B cell (primary cell): ENCODE results near the gene CDH13. TPM values are rescaled to one million over a fixed set of nuclear protein-coding genes. Genes with fewer than 3 reads are reported as not detected.
A peak's percentile ranks its signal among the peaks of the same experiment; 100 is the strongest.

Experiments used
- ATAC-seq: fragments of 200-7000 bp; cut with Tn5 transposase; one replicate; pipeline ENCODE4 v1.10.0; 2021; ENCODE audit warnings: low read depth, mild to moderate bottlenecking, moderate number of reproducible peaks, moderate library complexity
- CTCF ChIA-PET: fragments of 350-600 bp; sonication (Branson Sonifier 250); formaldehyde crosslinking; loops from one replicate; lab custom pipeline; 2021; ENCODE audit warnings: antibody characterized with exemption, inconsistent platforms; lab: Charles Lee
- POLR2A ChIA-PET: fragments of 350-600 bp; sonication (Branson Sonifier 250); formaldehyde crosslinking; loops from one replicate; lab custom pipeline; 2021; ENCODE audit warnings: antibody characterized with exemption; lab: Charles Lee
- DNase-seq: peaks from one replicate; pipeline ENCODE4 v3.0.0; 2013
- H2AFZ ChIP-seq: 2 replicates; pipeline ENCODE4 v1.6.1; 2012; ENCODE audit warnings: mild to moderate bottlenecking, low read depth, low read length; ENCODE audit not compliant: insufficient read depth, poor library complexity, severe bottlenecking
- H3K27ac ChIP-seq, 2 donors: 1 replicate in 1 of 2; 2 replicates in 1 of 2; pipeline ENCODE4 v1.5.1; 2012 to 2013; ENCODE audit warnings: low read length in 2 of 2, mild to moderate bottlenecking in 2 of 2, moderate library complexity in 1 of 2
- H3K27me3 ChIP-seq, 4 experiments: fragments of 200-600 bp in 1 of 4; sonication (generic) in 1 of 4; replicated peaks in 1 of 4; 1 replicate in 2 of 4; 2 replicates in 2 of 4; pipeline versions ENCODE4 v1.6.1 to v1.7.0; 2013 to 2016; ENCODE audit warnings: low read length in 3 of 4, mild to moderate bottlenecking in 2 of 4, mixed read lengths in 1 of 4, moderate library complexity in 1 of 4; ENCODE audit not compliant: insufficient read depth in 4 of 4, control insufficient read depth in 3 of 4; ENCODE audit errors: control extremely low read depth in 1 of 4
- H3K36me3 ChIP-seq, 2 experiments: replicated peaks in 1 of 2; 1 replicate in 1 of 2; 2 replicates in 1 of 2; pipeline versions ENCODE4 v1.6.1 to v1.7.1; 2013; ENCODE audit warnings: low read length in 1 of 2; ENCODE audit not compliant: insufficient read depth in 2 of 2, control insufficient read depth in 1 of 2; ENCODE audit errors: control extremely low read depth in 1 of 2, extremely low read depth in 1 of 2
- H3K4me1 ChIP-seq, 2 donors: fragments of 200-600 bp in 1 of 2; sonication (generic) in 1 of 2; 1 replicate in 1 of 2; 2 replicates in 1 of 2; pipeline versions ENCODE4 v1.5.1 to v1.6.1; 2013 to 2017; ENCODE audit warnings: low read length in 2 of 2; ENCODE audit not compliant: control insufficient read depth in 2 of 2, insufficient read depth in 2 of 2
- H3K4me2 ChIP-seq: replicated peaks from 2 replicates; pipeline ENCODE3; 2012; ENCODE audit warnings: mild to moderate bottlenecking, low read depth, low read length; ENCODE audit not compliant: poor library complexity, severe bottlenecking
- H3K4me3 ChIP-seq, 5 experiments: fragments of 200-600 bp in 1 of 5; sonication (generic) in 1 of 5; 1 replicate in 3 of 5; 2 replicates in 2 of 5; pipeline versions ENCODE4 v1.5.1 to v1.7.0; 2011 to 2016; ENCODE audit warnings: low read length in 4 of 5, mild to moderate bottlenecking in 4 of 5, low read depth in 2 of 5, control low read depth in 1 of 5, moderate library complexity in 1 of 5; ENCODE audit not compliant: insufficient read depth in 1 of 5; ENCODE audit errors: control extremely low read depth in 1 of 5, extremely low read depth in 1 of 5
- H3K79me2 ChIP-seq: fragments of 200-600 bp; sonication (generic); one replicate; pipeline ENCODE4 v1.6.0; 2016; ENCODE audit warnings: low read length; ENCODE audit not compliant: control insufficient read depth, insufficient read depth
- H3K9ac ChIP-seq: fragments of 200-600 bp; sonication (generic); 2 replicates; pipeline ENCODE4 v1.6.1; 2017; ENCODE audit warnings: mild to moderate bottlenecking, low read length, moderate library complexity
- H3K9me3 ChIP-seq, 3 donors: one replicate each; pipeline versions ENCODE4 v1.6.1 to v1.7.1; 2013; ENCODE audit warnings: low read length in 2 of 3; ENCODE audit not compliant: control insufficient read depth in 2 of 3, insufficient read depth in 1 of 3; ENCODE audit errors: control extremely low read depth in 1 of 3
- H4K20me1 ChIP-seq: 2 replicates; pipeline ENCODE4 v1.6.0; 2012; ENCODE audit warnings: mild to moderate bottlenecking, low read length; ENCODE audit not compliant: insufficient read depth, control insufficient read depth, poor library complexity, severe bottlenecking
- H3K27ac Mint-ChIP-seq: one replicate; pipeline ENCODE4 v1.8.0; 2021; ENCODE audit warnings: mixed read lengths
- H3K27me3 Mint-ChIP-seq: one replicate; pipeline ENCODE4 v1.8.0; 2021; ENCODE audit warnings: mixed read lengths
- H3K4me1 Mint-ChIP-seq: one replicate; pipeline ENCODE4 v1.8.0; 2021; ENCODE audit warnings: mixed read lengths
- H3K4me3 Mint-ChIP-seq: one replicate; pipeline ENCODE4 v1.8.0; 2021; ENCODE audit warnings: mixed read lengths
- H3K9me3 Mint-ChIP-seq: one replicate; pipeline ENCODE4 v1.8.0; 2022; ENCODE audit warnings: mixed read lengths; ENCODE audit not compliant: insufficient read depth
- CTCF ChIP-seq: fragments of 200-600 bp; IDR thresholded peaks from one replicate; pipeline ENCODE4 v1.8.0; 2022; ENCODE audit warnings: antibody characterized with exemption, mild to moderate bottlenecking
- EZH2 ChIP-seq: IDR thresholded peaks from 2 replicates; pipeline ENCODE4 v1.6.1; 2012; ENCODE audit warnings: borderline replicate concordance, low read depth, mild to moderate bottlenecking, moderate library complexity, low read length; ENCODE audit not compliant: insufficient read depth, poor library complexity, severe bottlenecking
- WGBS: methylation state at CpG from one replicate; pipeline ENCODE4 v1.1.5; 2013; ENCODE audit warnings: missing lambda C conversion rate; ENCODE audit not compliant: insufficient coverage; 5-methylcytosine and 5-hydroxymethylcytosine counted together
- intact Hi-C: fragments of 100-400 bp; cut with micrococcal nuclease; formaldehyde crosslinking; loops from one replicate; pipeline ENCODE4 v1.10.0; 2022
- polyA plus RNA-seq: library from polyadenylated mRNA; depleted of rRNA; stranded (reverse); fragments of >200 nt; gene quantifications from 2 replicates; pipeline ENCODE4 v1.2.3, GENCODE V29; 2012
- total RNA-seq, 2 donors: library from RNA; stranded (reverse); fragments of 120-200 nt in 1 of 2; gene quantifications; 1 replicate in 1 of 2; 2 replicates in 1 of 2; pipeline versions ENCODE4 v1.2.3 to v1.2.4, GENCODE V29; 2013 to 2022

The CDH13 gene
- total and polyA plus RNA-seq, 2 donors (not counting 1 experiment from before 2014, with no cell fraction given): not detected

GRCh38 chr16:82603784-82604411, 22.9 kb upstream of the CDH13 start:
- H3K9ac ChIP-seq: no peak overlapping the region
- no peaks in the 10 kb centered on the region for H3K79me2 ChIP-seq
- no peak overlapping the region for H2AFZ ChIP-seq
- H3K4me1 ChIP-seq: no peaks in the 10 kb centered on the region
- DNase-seq: peak; percentile 13
- Mint-ChIP-seq H3K4me1 (no peaks in the 10 kb centered on the region), H3K9me3 (peaks cover 7% of the 10 kb centered on the region), H3K4me3 (no peak overlapping the region), H3K27ac (no peak overlapping the region), H3K27me3 (peaks cover 2% of the 10 kb centered on the region)
- ChIA-PET POLR2A (no interaction called here), CTCF (no interaction called here)
- 51% methylated on average over 3 of the region's 5 CpGs for whole genome bisulfite sequencing
- H3K9me3 ChIP-seq: peaks cover 0 to 7% (median 0%) of the 10 kb centered on the region in 3 donors
- no peak overlapping the region for H3K4me3 ChIP-seq
- no peak overlapping the region for H3K4me2 ChIP-seq
- no peaks in the 10 kb centered on the region for H3K27me3 ChIP-seq
- TF ChIP-seq CTCF (no peak), EZH2 (no peak)
- intact Hi-C loops: no loop called here
- ATAC-seq: no peak
- H3K27ac ChIP-seq: no peak overlapping the region
- no peaks in the 10 kb centered on the region for H3K36me3 ChIP-seq
- no peaks in the 10 kb centered on the region for H4K20me1 ChIP-seq

GRCh38 chr16:82605076-82605475, 21.7 kb upstream of the CDH13 start:
- Histone ChIP-seq H3K4me3 (no peak overlapping the region), H3K36me3 (no peaks in the 10 kb centered on the region), H3K27me3 (no peaks in the 10 kb centered on the region), H4K20me1 (no peaks in the 10 kb centered on the region), H3K4me2 (no peak overlapping the region), H3K9ac (no peak overlapping the region), H3K79me2 (no peaks in the 10 kb centered on the region), H3K9me3 (peaks cover 0 to 7% (median 0%) of the 10 kb centered on the region in 3 donors), H3K27ac (no peak overlapping the region), H2AFZ (no peak overlapping the region), H3K4me1 (no peaks in the 10 kb centered on the region)
- DNase-seq: no peak
- intact Hi-C loops: no loop called here
- TF ChIP-seq EZH2: no peak
- TF ChIP-seq CTCF: no peak
- CTCF ChIA-PET: no interaction called here
- no peak overlapping the region for H3K4me3 Mint-ChIP-seq
- WGBS: 85% methylated on average over 7 of the region's 8 CpGs
- no peak for ATAC-seq
- peaks cover 2% of the 10 kb centered on the region for H3K27me3 Mint-ChIP-seq
- POLR2A ChIA-PET: no interaction called here
- H3K4me1 Mint-ChIP-seq: no peaks in the 10 kb centered on the region
- peaks cover 2% of the 10 kb centered on the region for H3K9me3 Mint-ChIP-seq
- no peak overlapping the region for H3K27ac Mint-ChIP-seq
